ENCODE results near the gene L1TD1.

DNA sequence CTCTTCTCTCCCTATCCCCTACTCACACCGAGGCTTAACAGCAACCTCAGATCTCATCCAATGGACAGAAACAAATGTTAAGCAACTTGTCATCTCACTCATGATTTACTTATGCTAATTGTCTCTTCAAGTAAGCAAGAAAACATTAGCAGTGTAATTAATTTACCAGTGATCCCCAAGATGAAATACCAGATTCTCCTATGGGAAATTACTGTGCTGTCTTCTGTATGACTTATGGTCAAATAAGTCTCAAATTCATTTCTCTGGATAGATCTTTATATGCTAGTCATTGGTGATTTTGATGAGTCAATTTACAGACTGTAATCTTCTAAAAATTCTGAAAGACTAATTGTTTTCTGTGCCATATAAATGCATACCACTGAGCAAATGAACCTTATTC lies 32.9 kb upstream of the L1TD1 start:
- TF ChIP-seq, protein P1, sequence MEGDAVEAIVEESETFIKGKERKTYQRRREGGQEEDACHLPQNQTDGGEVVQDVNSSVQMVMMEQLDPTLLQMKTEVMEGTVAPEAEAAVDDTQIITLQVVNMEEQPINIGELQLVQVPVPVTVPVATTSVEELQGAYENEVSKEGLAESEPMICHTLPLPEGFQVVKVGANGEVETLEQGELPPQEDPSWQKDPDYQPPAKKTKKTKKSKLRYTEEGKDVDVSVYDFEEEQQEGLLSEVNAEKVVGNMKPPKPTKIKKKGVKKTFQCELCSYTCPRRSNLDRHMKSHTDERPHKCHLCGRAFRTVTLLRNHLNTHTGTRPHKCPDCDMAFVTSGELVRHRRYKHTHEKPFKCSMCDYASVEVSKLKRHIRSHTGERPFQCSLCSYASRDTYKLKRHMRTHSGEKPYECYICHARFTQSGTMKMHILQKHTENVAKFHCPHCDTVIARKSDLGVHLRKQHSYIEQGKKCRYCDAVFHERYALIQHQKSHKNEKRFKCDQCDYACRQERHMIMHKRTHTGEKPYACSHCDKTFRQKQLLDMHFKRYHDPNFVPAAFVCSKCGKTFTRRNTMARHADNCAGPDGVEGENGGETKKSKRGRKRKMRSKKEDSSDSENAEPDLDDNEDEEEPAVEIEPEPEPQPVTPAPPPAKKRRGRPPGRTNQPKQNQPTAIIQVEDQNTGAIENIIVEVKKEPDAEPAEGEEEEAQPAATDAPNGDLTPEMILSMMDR (IDR thresholded peaks at IDR 0.05), result no peak
- TF ChIP-seq REST (IDR thresholded peaks at IDR 0.05; ENCODE audit: insufficient read depth in 1 of 2, low read depth in 2 of 2, low read length in 1 of 2), result no peak
- no peak for TF ChIP-seq POLR2AphosphoS5 (IDR thresholded peaks at IDR 0.05; ENCODE audit: low read depth, low read length)
- TF ChIP-seq SIN3A (IDR thresholded peaks at IDR 0.05; ENCODE audit: borderline replicate concordance, insufficient read depth, low read depth, low read length), result no peak
- TF ChIP-seq TCF7L2 (IDR thresholded peaks at IDR 0.05; ENCODE audit: low read depth, low read length), result no peak

All from Panc1 (cell line).